Hepatocyte (in vitro differentiated cells): ENCODE measurements around the gene TMEM89.

Source experiments
- CTCF ChIP-seq: fragments of 200-600 bp; sonication (generic); IDR thresholded peaks from 2 replicates; pipeline ENCODE4 v1.5.1; 2016; ENCODE audit warnings: antibody characterized with exemption, mild to moderate bottlenecking; ENCODE audit not compliant: poor library complexity
- EZH2 ChIP-seq: fragments of 200-600 bp; sonication (generic); IDR thresholded peaks from 2 replicates; pipeline ENCODE4 v1.6.1; 2016; ENCODE audit warnings: antibody characterized with exemption, mild to moderate bottlenecking, borderline replicate concordance
- EZH2phosphoT487 ChIP-seq: fragments of 200-600 bp; sonication (generic); IDR thresholded peaks from one replicate; pipeline ENCODE4 v1.6.1; 2018; ENCODE audit warnings: antibody characterized with exemption, mild to moderate bottlenecking, low read depth, moderate library complexity; ENCODE audit not compliant: unreplicated experiment, severe bottlenecking

GRCh38 chr3:48633743-48634142 is 12.2 kb upstream of the TMEM89 start:
- TF ChIP-seq CTCF, result no peak
- TF ChIP-seq EZH2, result no peak
- no peak for TF ChIP-seq EZH2phosphoT487
